GM23338 (cell line): ENCODE data around the gene SCOC. TPM values are rescaled to one million over a fixed set of nuclear protein-coding genes. Genes with fewer than 3 reads are reported as not detected.

Experiments
- ATAC-seq: fragments of 200-7000 bp; cut with Tn5 transposase; 3 replicates; pipeline ENCODE4 v1.9.1; 2020
- DNase-seq: peaks from one replicate; pipeline ENCODE4 v3.0.0-alpha.2; 2015; ENCODE audit warnings: low spot score
- H2AFZ ChIP-seq: fragments of 200-600 bp; sonication (generic); 2 replicates; pipeline ENCODE4 v1.8.0; 2016; ENCODE audit warnings: antibody characterized with exemption, mild to moderate bottlenecking, moderate library complexity
- H3F3A ChIP-seq: fragments of 200-600 bp; sonication (generic); replicated peaks from 2 replicates; pipeline ENCODE4 v1.8.0; 2017; ENCODE audit warnings: antibody characterized with exemption, mixed run types, low read depth
- H3K27ac ChIP-seq: fragments of 200-600 bp; sonication (generic); 2 replicates; pipeline ENCODE4 v1.6.1; 2016; ENCODE audit warnings: low read depth
- H3K27me3 ChIP-seq: fragments of 200-600 bp; sonication (generic); 2 replicates; pipeline ENCODE4 v1.8.0; 2016; ENCODE audit warnings: mild to moderate bottlenecking, mixed run types, moderate library complexity; ENCODE audit not compliant: insufficient read depth
- H3K36me3 ChIP-seq: fragments of 200-600 bp; sonication (generic); 2 replicates; pipeline ENCODE4 v1.8.0; 2016; ENCODE audit warnings: mild to moderate bottlenecking; ENCODE audit not compliant: insufficient read depth
- H3K4me1 ChIP-seq: fragments of 200-600 bp; sonication (generic); 2 replicates; pipeline ENCODE4 v1.8.0; 2016; ENCODE audit warnings: mild to moderate bottlenecking, moderate library complexity; ENCODE audit not compliant: insufficient read depth
- H3K4me2 ChIP-seq: fragments of 200-600 bp; sonication (generic); 2 replicates; pipeline ENCODE4 v1.7.1; 2017; ENCODE audit warnings: mixed run types
- H3K4me3 ChIP-seq: fragments of 200-600 bp; sonication (generic); 2 replicates; pipeline ENCODE4 v1.6.1; 2016; ENCODE audit warnings: mixed run types
- H3K79me2 ChIP-seq: fragments of 200-600 bp; sonication (generic); replicated peaks from 2 replicates; pipeline ENCODE4 v1.8.0; 2017; ENCODE audit warnings: mild to moderate bottlenecking; ENCODE audit not compliant: insufficient read depth
- H3K9me2 ChIP-seq: fragments of 200-600 bp; sonication (generic); 2 replicates; pipeline ENCODE4 v1.8.0; 2017; ENCODE audit not compliant: insufficient read depth
- H4K20me1 ChIP-seq: fragments of 200-600 bp; sonication (generic); replicated peaks from 2 replicates; pipeline ENCODE4 v1.8.0; 2017; ENCODE audit warnings: mild to moderate bottlenecking; ENCODE audit not compliant: insufficient read depth
- H3K27ac Mint-ChIP-seq: 2 replicates; pipeline ENCODE4 v1.8.0; 2020; ENCODE audit warnings: inconsistent platforms, mild to moderate bottlenecking, moderate library complexity, mixed read lengths
- H3K27me3 Mint-ChIP-seq: 3 replicates; pipeline ENCODE4 v1.8.0; 2022; ENCODE audit warnings: low read depth, mild to moderate bottlenecking, moderate library complexity, mixed read lengths, inconsistent platforms; ENCODE audit not compliant: insufficient read depth, poor library complexity
- H3K36me3 Mint-ChIP-seq: 3 replicates; pipeline ENCODE4 v1.8.0; 2021; ENCODE audit warnings: low read depth, mild to moderate bottlenecking, inconsistent platforms, moderate library complexity, mixed read lengths
- H3K4me1 Mint-ChIP-seq: 3 replicates; pipeline ENCODE4 v1.8.0; 2020; ENCODE audit warnings: mild to moderate bottlenecking, inconsistent platforms, mixed read lengths
- H3K4me3 Mint-ChIP-seq: 3 replicates; pipeline ENCODE4 v1.8.0; 2021; ENCODE audit warnings: moderate library complexity, mild to moderate bottlenecking, inconsistent platforms, mixed read lengths
- H3K9me3 Mint-ChIP-seq: 3 replicates; pipeline ENCODE4 v1.8.0; 2020; ENCODE audit warnings: moderate library complexity, mild to moderate bottlenecking, inconsistent platforms, mixed read lengths
- CREB1 ChIP-seq: fragments of 250-450 bp; sonication (Bioruptor Pico); IDR thresholded peaks from 2 replicates; pipeline ENCODE4 v1.5.0; 2020; ENCODE audit warnings: low read depth, mild to moderate bottlenecking, moderate library complexity
- EZH2 ChIP-seq: fragments of 200-600 bp; sonication (generic); IDR thresholded peaks from one replicate; pipeline ENCODE4 v1.8.0; 2017; ENCODE audit warnings: antibody characterized with exemption, mild to moderate bottlenecking, low read depth; ENCODE audit not compliant: unreplicated experiment
- EZH2phosphoT487 ChIP-seq: fragments of 200-600 bp; sonication (generic); IDR thresholded peaks from one replicate; pipeline ENCODE4 v1.8.1; 2018; ENCODE audit warnings: antibody characterized with exemption; ENCODE audit not compliant: unreplicated experiment
- JUNB ChIP-seq: IDR thresholded peaks from one replicate; pipeline ENCODE4 v1.6.1; 2016; ENCODE audit warnings: antibody characterized with exemption; ENCODE audit not compliant: unreplicated experiment
- NANOG ChIP-seq: IDR thresholded peaks from 2 replicates; pipeline ENCODE4 v1.6.1; 2016; ENCODE audit warnings: antibody characterized with exemption, borderline replicate concordance
- POLR2AphosphoS5 ChIP-seq: IDR thresholded peaks from 2 replicates; pipeline ENCODE4 v1.6.1; 2016; ENCODE audit warnings: antibody characterized with exemption, low read depth
- REST ChIP-seq: IDR thresholded peaks from one replicate; pipeline ENCODE4 v1.6.1; 2018; ENCODE audit warnings: antibody characterized with exemption; ENCODE audit not compliant: unreplicated experiment
- STAT1 ChIP-seq: IDR thresholded peaks from one replicate; pipeline ENCODE4 v1.6.1; 2016; ENCODE audit warnings: antibody characterized with exemption; ENCODE audit not compliant: unreplicated experiment
- ZNF114 ChIP-seq: fragments of 250-450 bp; sonication (Bioruptor Pico); IDR thresholded peaks from 2 replicates; pipeline ENCODE4 v1.5.0; 2020; ENCODE audit warnings: mild to moderate bottlenecking, moderate library complexity
- ZNF331 ChIP-seq: fragments of 250-450 bp; sonication (Bioruptor Pico); IDR thresholded peaks from 2 replicates; pipeline ENCODE4 v1.5.0; 2020; ENCODE audit warnings: low read depth, mild to moderate bottlenecking, moderate library complexity
- polyA plus RNA-seq: library from polyadenylated mRNA; unstranded; fragments of >200 nt; fragmentation: Nextera tagmentation; extraction: Ambion mirVana; gene quantifications from 2 replicates; pipeline ENCODE4 v1.2.1, GENCODE V29; 2016
- total RNA-seq: library from RNA; depleted of rRNA; stranded (reverse); fragments of >200 nt; shearing (Covaris generic); gene quantifications from 2 replicates; pipeline ENCODE4 v1.2.3, GENCODE V29; 2014
- TF ChIP-seq, protein P1 (sequence below), 2 experiments: fragments of 200-600 bp in 1 of 2; sonication (generic) in 1 of 2; conservative IDR thresholded peaks; 2 replicates each; pipeline versions ENCODE4 v1.5.1 to v1.6.1; 2016 to 2017; ENCODE audit warnings: antibody characterized with exemption in 2 of 2, low read depth in 2 of 2, mild to moderate bottlenecking in 2 of 2, moderate library complexity in 1 of 2
- TF ChIP-seq, protein P2 (sequence below): fragments of 250-450 bp; sonication (Bioruptor Pico); IDR thresholded peaks from 2 replicates; pipeline ENCODE4 v1.5.0; 2020; ENCODE audit warnings: mild to moderate bottlenecking, moderate library complexity
- TF ChIP-seq, protein P3 (sequence below): IDR thresholded peaks from 2 replicates; pipeline ENCODE4 v1.6.1; 2016; ENCODE audit warnings: antibody characterized with exemption

Gene SCOC
- total and polyA plus RNA-seq, 2 experiments from 2014 or later, result 47.2 to 59.5 TPM

GRCh38 chr4:140427919-140428471, 54.5 kb downstream of the SCOC start:
- H3K36me3 ChIP-seq, result no peaks in the 10 kb centered on the region
- peak; percentile 17 for DNase-seq
- Mint-ChIP-seq H3K27me3 (no peaks in the 10 kb centered on the region), H3K4me3 (peak overlapping the region; percentile 83), H3K36me3 (no peaks in the 10 kb centered on the region), H3K27ac (peak overlapping the region; percentile 47; the same call in 1 of the 2 replicates), H3K4me1 (peaks cover 14% of the 10 kb centered on the region; the same call in 2 of the 3 replicates), H3K9me3 (no peaks in the 10 kb centered on the region)
- H3K4me2 ChIP-seq, result peak overlapping the region; percentile 81
- H2AFZ ChIP-seq, result peak overlapping the region; percentile 82; the same call in 1 of the 2 replicates
- H3F3A ChIP-seq, result no peaks in the 10 kb centered on the region
- H3K9me2 ChIP-seq, result 0 out of 2 replicates have a peak, but pooled peaks cover 4% of the 10 kb centered on the region
- no peaks in the 10 kb centered on the region; the same call in none of the 2 replicates for H3K4me1 ChIP-seq
- H4K20me1 ChIP-seq, result no peaks in the 10 kb centered on the region
- H3K27me3 ChIP-seq, result no peaks in the 10 kb centered on the region
- no peaks in the 10 kb centered on the region for H3K79me2 ChIP-seq
- TF ChIP-seq, protein P1, sequence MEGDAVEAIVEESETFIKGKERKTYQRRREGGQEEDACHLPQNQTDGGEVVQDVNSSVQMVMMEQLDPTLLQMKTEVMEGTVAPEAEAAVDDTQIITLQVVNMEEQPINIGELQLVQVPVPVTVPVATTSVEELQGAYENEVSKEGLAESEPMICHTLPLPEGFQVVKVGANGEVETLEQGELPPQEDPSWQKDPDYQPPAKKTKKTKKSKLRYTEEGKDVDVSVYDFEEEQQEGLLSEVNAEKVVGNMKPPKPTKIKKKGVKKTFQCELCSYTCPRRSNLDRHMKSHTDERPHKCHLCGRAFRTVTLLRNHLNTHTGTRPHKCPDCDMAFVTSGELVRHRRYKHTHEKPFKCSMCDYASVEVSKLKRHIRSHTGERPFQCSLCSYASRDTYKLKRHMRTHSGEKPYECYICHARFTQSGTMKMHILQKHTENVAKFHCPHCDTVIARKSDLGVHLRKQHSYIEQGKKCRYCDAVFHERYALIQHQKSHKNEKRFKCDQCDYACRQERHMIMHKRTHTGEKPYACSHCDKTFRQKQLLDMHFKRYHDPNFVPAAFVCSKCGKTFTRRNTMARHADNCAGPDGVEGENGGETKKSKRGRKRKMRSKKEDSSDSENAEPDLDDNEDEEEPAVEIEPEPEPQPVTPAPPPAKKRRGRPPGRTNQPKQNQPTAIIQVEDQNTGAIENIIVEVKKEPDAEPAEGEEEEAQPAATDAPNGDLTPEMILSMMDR (conservative IDR thresholded peaks at IDR 0.05; ENCODE audit: low read depth in 2 of 2), result no peak
- TF ChIP-seq, protein P2, sequence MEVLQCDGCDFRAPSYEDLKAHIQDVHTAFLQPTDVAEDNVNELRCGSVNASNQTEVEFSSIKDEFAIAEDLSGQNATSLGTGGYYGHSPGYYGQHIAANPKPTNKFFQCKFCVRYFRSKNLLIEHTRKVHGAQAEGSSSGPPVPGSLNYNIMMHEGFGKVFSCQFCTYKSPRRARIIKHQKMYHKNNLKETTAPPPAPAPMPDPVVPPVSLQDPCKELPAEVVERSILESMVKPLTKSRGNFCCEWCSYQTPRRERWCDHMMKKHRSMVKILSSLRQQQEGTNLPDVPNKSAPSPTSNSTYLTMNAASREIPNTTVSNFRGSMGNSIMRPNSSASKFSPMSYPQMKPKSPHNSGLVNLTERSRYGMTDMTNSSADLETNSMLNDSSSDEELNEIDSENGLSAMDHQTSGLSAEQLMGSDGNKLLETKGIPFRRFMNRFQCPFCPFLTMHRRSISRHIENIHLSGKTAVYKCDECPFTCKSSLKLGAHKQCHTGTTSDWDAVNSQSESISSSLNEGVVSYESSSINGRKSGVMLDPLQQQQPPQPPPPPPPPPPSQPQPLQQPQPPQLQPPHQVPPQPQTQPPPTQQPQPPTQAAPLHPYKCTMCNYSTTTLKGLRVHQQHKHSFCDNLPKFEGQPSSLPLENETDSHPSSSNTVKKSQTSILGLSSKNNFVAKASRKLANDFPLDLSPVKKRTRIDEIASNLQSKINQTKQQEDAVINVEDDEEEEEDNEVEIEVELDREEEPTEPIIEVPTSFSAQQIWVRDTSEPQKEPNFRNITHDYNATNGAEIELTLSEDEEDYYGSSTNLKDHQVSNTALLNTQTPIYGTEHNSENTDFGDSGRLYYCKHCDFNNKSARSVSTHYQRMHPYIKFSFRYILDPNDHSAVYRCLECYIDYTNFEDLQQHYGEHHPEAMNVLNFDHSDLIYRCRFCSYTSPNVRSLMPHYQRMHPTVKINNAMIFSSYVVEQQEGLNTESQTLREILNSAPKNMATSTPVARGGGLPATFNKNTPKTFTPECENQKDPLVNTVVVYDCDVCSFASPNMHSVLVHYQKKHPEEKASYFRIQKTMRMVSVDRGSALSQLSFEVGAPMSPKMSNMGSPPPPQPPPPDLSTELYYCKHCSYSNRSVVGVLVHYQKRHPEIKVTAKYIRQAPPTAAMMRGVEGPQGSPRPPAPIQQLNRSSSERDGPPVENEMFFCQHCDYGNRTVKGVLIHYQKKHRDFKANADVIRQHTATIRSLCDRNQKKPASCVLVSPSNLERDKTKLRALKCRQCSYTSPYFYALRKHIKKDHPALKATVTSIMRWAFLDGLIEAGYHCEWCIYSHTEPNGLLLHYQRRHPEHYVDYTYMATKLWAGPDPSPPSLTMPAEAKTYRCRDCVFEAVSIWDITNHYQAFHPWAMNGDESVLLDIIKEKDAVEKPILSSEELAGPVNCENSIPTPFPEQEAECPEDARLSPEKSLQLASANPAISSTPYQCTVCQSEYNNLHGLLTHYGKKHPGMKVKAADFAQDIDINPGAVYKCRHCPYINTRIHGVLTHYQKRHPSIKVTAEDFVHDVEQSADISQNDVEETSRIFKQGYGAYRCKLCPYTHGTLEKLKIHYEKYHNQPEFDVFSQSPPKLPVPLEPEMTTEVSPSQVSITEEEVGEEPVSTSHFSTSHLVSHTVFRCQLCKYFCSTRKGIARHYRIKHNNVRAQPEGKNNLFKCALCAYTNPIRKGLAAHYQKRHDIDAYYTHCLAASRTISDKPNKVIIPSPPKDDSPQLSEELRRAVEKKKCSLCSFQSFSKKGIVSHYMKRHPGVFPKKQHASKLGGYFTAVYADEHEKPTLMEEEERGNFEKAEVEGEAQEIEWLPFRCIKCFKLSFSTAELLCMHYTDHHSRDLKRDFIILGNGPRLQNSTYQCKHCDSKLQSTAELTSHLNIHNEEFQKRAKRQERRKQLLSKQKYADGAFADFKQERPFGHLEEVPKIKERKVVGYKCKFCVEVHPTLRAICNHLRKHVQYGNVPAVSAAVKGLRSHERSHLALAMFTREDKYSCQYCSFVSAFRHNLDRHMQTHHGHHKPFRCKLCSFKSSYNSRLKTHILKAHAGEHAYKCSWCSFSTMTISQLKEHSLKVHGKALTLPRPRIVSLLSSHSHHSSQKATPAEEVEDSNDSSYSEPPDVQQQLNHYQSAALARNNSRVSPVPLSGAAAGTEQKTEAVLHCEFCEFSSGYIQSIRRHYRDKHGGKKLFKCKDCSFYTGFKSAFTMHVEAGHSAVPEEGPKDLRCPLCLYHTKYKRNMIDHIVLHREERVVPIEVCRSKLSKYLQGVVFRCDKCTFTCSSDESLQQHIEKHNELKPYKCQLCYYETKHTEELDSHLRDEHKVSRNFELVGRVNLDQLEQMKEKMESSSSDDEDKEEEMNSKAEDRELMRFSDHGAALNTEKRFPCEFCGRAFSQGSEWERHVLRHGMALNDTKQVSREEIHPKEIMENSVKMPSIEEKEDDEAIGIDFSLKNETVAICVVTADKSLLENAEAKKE (CRISPR knock-in tag), result no peak
- no peak for TF ChIP-seq NANOG
- no peak for TF ChIP-seq EZH2phosphoT487
- TF ChIP-seq ZNF114, result no peak
- TF ChIP-seq, protein P3, sequence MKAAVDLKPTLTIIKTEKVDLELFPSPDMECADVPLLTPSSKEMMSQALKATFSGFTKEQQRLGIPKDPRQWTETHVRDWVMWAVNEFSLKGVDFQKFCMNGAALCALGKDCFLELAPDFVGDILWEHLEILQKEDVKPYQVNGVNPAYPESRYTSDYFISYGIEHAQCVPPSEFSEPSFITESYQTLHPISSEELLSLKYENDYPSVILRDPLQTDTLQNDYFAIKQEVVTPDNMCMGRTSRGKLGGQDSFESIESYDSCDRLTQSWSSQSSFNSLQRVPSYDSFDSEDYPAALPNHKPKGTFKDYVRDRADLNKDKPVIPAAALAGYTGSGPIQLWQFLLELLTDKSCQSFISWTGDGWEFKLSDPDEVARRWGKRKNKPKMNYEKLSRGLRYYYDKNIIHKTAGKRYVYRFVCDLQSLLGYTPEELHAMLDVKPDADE, result no peak
- no peak for TF ChIP-seq EZH2
- no peak for TF ChIP-seq CREB1 (CRISPR knock-in tag)
- TF ChIP-seq STAT1, result no peak
- no peak for TF ChIP-seq ZNF331
- TF ChIP-seq JUNB, result no peak
- no peak for TF ChIP-seq POLR2AphosphoS5
- no peak for TF ChIP-seq REST
- H3K27ac ChIP-seq, result no peak overlapping the region
- H3K4me3 ChIP-seq, result peak overlapping the region; percentile 80
- no peak for ATAC-seq
